ENCODE data around the gene ABHD16B. TPM values are rescaled to one million over a fixed set of nuclear protein-coding genes. Genes with fewer than 3 reads are reported as not detected.

ABHD16B gene
- total and polyA plus RNA-seq, 10 of the 15 experiments (the other 5 are each of a cell fraction or from before 2014, with no cell fraction given), result 0.13 TPM; not detected in 9

DNA sequence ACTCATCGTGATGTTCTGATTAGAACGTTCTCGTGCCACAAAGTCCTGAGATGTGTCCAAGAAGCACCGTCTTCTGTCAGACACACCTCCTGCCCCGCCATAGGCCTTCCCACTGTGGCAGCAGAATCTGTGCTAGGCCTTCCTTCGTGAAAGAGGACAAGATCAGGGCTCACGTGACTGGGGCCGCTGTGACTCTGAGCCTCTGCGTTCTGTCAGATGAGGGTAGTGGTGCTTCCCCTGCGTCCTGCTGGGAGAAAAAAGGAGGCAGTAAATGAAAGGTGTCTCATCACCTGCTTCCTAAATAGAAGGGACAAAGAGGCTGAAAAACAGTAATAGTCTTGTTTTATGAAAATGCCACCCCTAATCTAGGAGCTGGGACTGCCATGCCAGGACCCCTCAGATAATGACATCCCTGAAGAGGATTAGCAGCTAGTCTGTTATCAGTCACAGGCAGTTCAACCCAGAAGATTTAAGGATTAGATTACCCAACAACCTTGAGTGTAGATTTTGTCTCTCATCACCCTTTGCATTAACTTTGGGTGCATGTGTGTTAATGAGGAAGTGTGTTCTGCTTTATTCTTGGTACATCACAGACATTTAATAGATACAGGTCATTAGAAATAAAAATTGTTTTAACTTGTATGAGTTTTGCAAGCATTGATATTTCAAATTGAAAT lies 37.7 kb downstream of the ABHD16B start:
- POLR2A ChIA-PET, result no interaction called here

More for the DNA sequence above, 37.7 kb downstream of the ABHD16B start:
- WGBS (ENCODE audit: insufficient coverage, insufficient replicate concordance, low lambda C conversion rate, missing lambda C conversion rate), result 90% methylated on average over 10 of the region's 10 CpGs
- Histone ChIP-seq H3K4me3 (no peak overlapping the region), H3K27me3 (replicated peaks in 1 of 2; ENCODE audit: control insufficient read depth in 2 of 2, insufficient read depth in 2 of 2, low read length in 1 of 2) (no peaks in the 10 kb centered on the region), H3K9me3 (replicated peaks; ENCODE audit: control insufficient read depth, insufficient read depth, low read length) (no peaks in the 10 kb centered on the region), H3K27ac (ENCODE audit: control insufficient read depth, insufficient read depth) (no peak overlapping the region), H2AFZ (ENCODE audit: control insufficient read depth, low read depth, low read length) (no peak overlapping the region), H3K4me2 (ENCODE audit: control insufficient read depth, insufficient read depth) (no peak overlapping the region), H4K20me1 (ENCODE audit: control insufficient read depth, insufficient read depth) (peaks cover 5% of the 10 kb centered on the region), H3K9ac (ENCODE audit: control insufficient read depth, insufficient read depth, low read length) (no peak overlapping the region), H3K79me2 (ENCODE audit: control insufficient read depth, insufficient read depth, low read length) (peaks cover 70% of the 10 kb centered on the region), H3K4me1 (ENCODE audit: control insufficient read depth, insufficient read depth, low read length) (peaks cover 7% of the 10 kb centered on the region), H3K36me3 (ENCODE audit: control insufficient read depth in 2 of 2, insufficient read depth in 2 of 2, low read length in 1 of 2) (peaks cover 0 to under 1% of the 10 kb centered on the region in 2 experiments; a peak in 3 of 4 replicates)
- in situ Hi-C loops (cut with MboI), result no loop called here
- ChIA-PET RAD21 (ENCODE audit: unreplicated experiment) (interaction anchor here (0.7 kb wide), 1 partner anchor 168 kb away, joined by 3 read pairs; no protein-coding TSS in a partner anchor), CTCF (interaction anchor here (0.6 kb wide), 1 partner anchor 160 kb away, joined by 3 read pairs; no protein-coding TSS in a partner anchor), SMC1A (ENCODE audit: uncharacterized antibody, unreplicated experiment) (no interaction called here)
- no peak for FAIRE-seq
- BruUV-seq (replicated peaks), result no TSS peak
- no peak for ATAC-seq
- intact Hi-C loops (cut with micrococcal nuclease; ENCODE audit: unreplicated experiment), result no loop called here
- TF ChIP-seq YY1 (IDR thresholded peaks at IDR 0.05; ENCODE audit: low read depth, low read length) (no peak), JUNB (IDR thresholded peaks at IDR 0.05) (no peak), PML (IDR thresholded peaks at IDR 0.05; ENCODE audit: low read length) (no peak), SUPT20H (IDR thresholded peaks at IDR 0.05; ENCODE audit: borderline replicate concordance, control insufficient read depth, low read depth, low read length) (no peak), SRF (IDR thresholded peaks at IDR 0.05; ENCODE audit: low read depth in 2 of 2, low read length in 2 of 2) (no peak), ZNF384 (IDR thresholded peaks at IDR 0.05; ENCODE audit: borderline replicate concordance, low read depth, low read length) (no peak), STAT1 (conservative IDR thresholded peaks at IDR 0.05) (no peak), LARP7 (IDR thresholded peaks at IDR 0.05) (no peak), BMI1 (IDR thresholded peaks at IDR 0.05; ENCODE audit: borderline replicate concordance) (no peak), EZH2 (IDR thresholded peaks at IDR 0.05; ENCODE audit: borderline replicate concordance, control insufficient read depth, low read depth, low read length) (no peak), SREBF2 (IDR thresholded peaks at IDR 0.05; ENCODE audit: low read length) (no peak), NR2C2 (IDR thresholded peaks at IDR 0.05; ENCODE audit: borderline replicate concordance, control insufficient read depth, insufficient read length, low read depth) (no peak), BCL11A (IDR thresholded peaks at IDR 0.05; ENCODE audit: low read depth, low read length) (no peak)
- TF ChIP-seq, protein P1, sequence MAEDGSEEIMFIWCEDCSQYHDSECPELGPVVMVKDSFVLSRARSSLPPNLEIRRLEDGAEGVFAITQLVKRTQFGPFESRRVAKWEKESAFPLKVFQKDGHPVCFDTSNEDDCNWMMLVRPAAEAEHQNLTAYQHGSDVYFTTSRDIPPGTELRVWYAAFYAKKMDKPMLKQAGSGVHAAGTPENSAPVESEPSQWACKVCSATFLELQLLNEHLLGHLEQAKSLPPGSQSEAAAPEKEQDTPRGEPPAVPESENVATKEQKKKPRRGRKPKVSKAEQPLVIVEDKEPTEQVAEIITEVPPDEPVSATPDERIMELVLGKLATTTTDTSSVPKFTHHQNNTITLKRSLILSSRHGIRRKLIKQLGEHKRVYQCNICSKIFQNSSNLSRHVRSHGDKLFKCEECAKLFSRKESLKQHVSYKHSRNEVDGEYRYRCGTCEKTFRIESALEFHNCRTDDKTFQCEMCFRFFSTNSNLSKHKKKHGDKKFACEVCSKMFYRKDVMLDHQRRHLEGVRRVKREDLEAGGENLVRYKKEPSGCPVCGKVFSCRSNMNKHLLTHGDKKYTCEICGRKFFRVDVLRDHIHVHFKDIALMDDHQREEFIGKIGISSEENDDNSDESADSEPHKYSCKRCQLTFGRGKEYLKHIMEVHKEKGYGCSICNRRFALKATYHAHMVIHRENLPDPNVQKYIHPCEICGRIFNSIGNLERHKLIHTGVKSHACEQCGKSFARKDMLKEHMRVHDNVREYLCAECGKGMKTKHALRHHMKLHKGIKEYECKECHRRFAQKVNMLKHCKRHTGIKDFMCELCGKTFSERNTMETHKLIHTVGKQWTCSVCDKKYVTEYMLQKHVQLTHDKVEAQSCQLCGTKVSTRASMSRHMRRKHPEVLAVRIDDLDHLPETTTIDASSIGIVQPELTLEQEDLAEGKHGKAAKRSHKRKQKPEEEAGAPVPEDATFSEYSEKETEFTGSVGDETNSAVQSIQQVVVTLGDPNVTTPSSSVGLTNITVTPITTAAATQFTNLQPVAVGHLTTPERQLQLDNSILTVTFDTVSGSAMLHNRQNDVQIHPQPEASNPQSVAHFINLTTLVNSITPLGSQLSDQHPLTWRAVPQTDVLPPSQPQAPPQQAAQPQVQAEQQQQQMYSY (CRISPR knock-in tag; IDR thresholded peaks at IDR 0.05), result no peak
- DNase-seq (ENCODE audit: low read depth, low spot score), result no peak
